GM23338 (cell line): ENCODE data around the gene MAVS. TPM values are rescaled to one million over a fixed set of nuclear protein-coding genes. Genes with fewer than 3 reads are reported as not detected.

Source experiments
- ATAC-seq: fragments of 200-7000 bp; cut with Tn5 transposase; 3 replicates; pipeline ENCODE4 v1.9.1; 2020
- DNase-seq: peaks from one replicate; pipeline ENCODE4 v3.0.0-alpha.2; 2015; ENCODE audit warnings: low spot score
- H2AFZ ChIP-seq: fragments of 200-600 bp; sonication (generic); 2 replicates; pipeline ENCODE4 v1.8.0; 2016; ENCODE audit warnings: antibody characterized with exemption, mild to moderate bottlenecking, moderate library complexity
- H3F3A ChIP-seq: fragments of 200-600 bp; sonication (generic); replicated peaks from 2 replicates; pipeline ENCODE4 v1.8.0; 2017; ENCODE audit warnings: antibody characterized with exemption, mixed run types, low read depth
- H3K27ac ChIP-seq: fragments of 200-600 bp; sonication (generic); 2 replicates; pipeline ENCODE4 v1.6.1; 2016; ENCODE audit warnings: low read depth
- H3K27me3 ChIP-seq: fragments of 200-600 bp; sonication (generic); 2 replicates; pipeline ENCODE4 v1.8.0; 2016; ENCODE audit warnings: mild to moderate bottlenecking, mixed run types, moderate library complexity; ENCODE audit not compliant: insufficient read depth
- H3K36me3 ChIP-seq: fragments of 200-600 bp; sonication (generic); 2 replicates; pipeline ENCODE4 v1.8.0; 2016; ENCODE audit warnings: mild to moderate bottlenecking; ENCODE audit not compliant: insufficient read depth
- H3K4me1 ChIP-seq: fragments of 200-600 bp; sonication (generic); 2 replicates; pipeline ENCODE4 v1.8.0; 2016; ENCODE audit warnings: mild to moderate bottlenecking, moderate library complexity; ENCODE audit not compliant: insufficient read depth
- H3K4me2 ChIP-seq: fragments of 200-600 bp; sonication (generic); 2 replicates; pipeline ENCODE4 v1.7.1; 2017; ENCODE audit warnings: mixed run types
- H3K4me3 ChIP-seq: fragments of 200-600 bp; sonication (generic); 2 replicates; pipeline ENCODE4 v1.6.1; 2016; ENCODE audit warnings: mixed run types
- H3K79me2 ChIP-seq: fragments of 200-600 bp; sonication (generic); replicated peaks from 2 replicates; pipeline ENCODE4 v1.8.0; 2017; ENCODE audit warnings: mild to moderate bottlenecking; ENCODE audit not compliant: insufficient read depth
- H3K9me2 ChIP-seq: fragments of 200-600 bp; sonication (generic); 2 replicates; pipeline ENCODE4 v1.8.0; 2017; ENCODE audit not compliant: insufficient read depth
- H4K20me1 ChIP-seq: fragments of 200-600 bp; sonication (generic); replicated peaks from 2 replicates; pipeline ENCODE4 v1.8.0; 2017; ENCODE audit warnings: mild to moderate bottlenecking; ENCODE audit not compliant: insufficient read depth
- H3K27ac Mint-ChIP-seq: 2 replicates; pipeline ENCODE4 v1.8.0; 2020; ENCODE audit warnings: inconsistent platforms, mild to moderate bottlenecking, moderate library complexity, mixed read lengths
- H3K27me3 Mint-ChIP-seq: 3 replicates; pipeline ENCODE4 v1.8.0; 2022; ENCODE audit warnings: low read depth, mild to moderate bottlenecking, moderate library complexity, mixed read lengths, inconsistent platforms; ENCODE audit not compliant: insufficient read depth, poor library complexity
- H3K36me3 Mint-ChIP-seq: 3 replicates; pipeline ENCODE4 v1.8.0; 2021; ENCODE audit warnings: low read depth, mild to moderate bottlenecking, inconsistent platforms, moderate library complexity, mixed read lengths
- H3K4me1 Mint-ChIP-seq: 3 replicates; pipeline ENCODE4 v1.8.0; 2020; ENCODE audit warnings: mild to moderate bottlenecking, inconsistent platforms, mixed read lengths
- H3K4me3 Mint-ChIP-seq: 3 replicates; pipeline ENCODE4 v1.8.0; 2021; ENCODE audit warnings: moderate library complexity, mild to moderate bottlenecking, inconsistent platforms, mixed read lengths
- H3K9me3 Mint-ChIP-seq: 3 replicates; pipeline ENCODE4 v1.8.0; 2020; ENCODE audit warnings: moderate library complexity, mild to moderate bottlenecking, inconsistent platforms, mixed read lengths
- CTCF ChIP-seq, 2 experiments: fragments of 200-600 bp in 1 of 2; sonication (generic) in 1 of 2; conservative IDR thresholded peaks; 2 replicates each; pipeline versions ENCODE4 v1.5.1 to v1.6.1; 2016 to 2017; ENCODE audit warnings: antibody characterized with exemption in 2 of 2, low read depth in 2 of 2, mild to moderate bottlenecking in 2 of 2, moderate library complexity in 1 of 2
- EZH2 ChIP-seq: fragments of 200-600 bp; sonication (generic); IDR thresholded peaks from one replicate; pipeline ENCODE4 v1.8.0; 2017; ENCODE audit warnings: antibody characterized with exemption, mild to moderate bottlenecking, low read depth; ENCODE audit not compliant: unreplicated experiment
- EZH2phosphoT487 ChIP-seq: fragments of 200-600 bp; sonication (generic); IDR thresholded peaks from one replicate; pipeline ENCODE4 v1.8.1; 2018; ENCODE audit warnings: antibody characterized with exemption; ENCODE audit not compliant: unreplicated experiment
- JUNB ChIP-seq: IDR thresholded peaks from one replicate; pipeline ENCODE4 v1.6.1; 2016; ENCODE audit warnings: antibody characterized with exemption; ENCODE audit not compliant: unreplicated experiment
- NANOG ChIP-seq: IDR thresholded peaks from 2 replicates; pipeline ENCODE4 v1.6.1; 2016; ENCODE audit warnings: antibody characterized with exemption, borderline replicate concordance
- STAT1 ChIP-seq: IDR thresholded peaks from one replicate; pipeline ENCODE4 v1.6.1; 2016; ENCODE audit warnings: antibody characterized with exemption; ENCODE audit not compliant: unreplicated experiment
- ZNF462 ChIP-seq: fragments of 250-450 bp; sonication (Bioruptor Pico); IDR thresholded peaks from 2 replicates; pipeline ENCODE4 v1.5.0; 2020; ENCODE audit warnings: mild to moderate bottlenecking, moderate library complexity
- polyA plus RNA-seq: library from polyadenylated mRNA; unstranded; fragments of >200 nt; fragmentation: Nextera tagmentation; extraction: Ambion mirVana; gene quantifications from 2 replicates; pipeline ENCODE4 v1.2.1, GENCODE V29; 2016
- total RNA-seq: library from RNA; depleted of rRNA; stranded (reverse); fragments of >200 nt; shearing (Covaris generic); gene quantifications from 2 replicates; pipeline ENCODE4 v1.2.3, GENCODE V29; 2014

The MAVS gene
- total and polyA plus RNA-seq, 2 experiments from 2014 or later, result 5.2 to 21.8 TPM

- H3F3A ChIP-seq, result peaks cover 26% of the 10 kb centered on the region; the same call in 1 of the 2 replicates
- no peaks in the 10 kb centered on the region for H3K9me2 ChIP-seq
- no peak overlapping the region for H3K27ac Mint-ChIP-seq
- peaks cover 10% of the 10 kb centered on the region for H3K27me3 Mint-ChIP-seq
- H3K27me3 ChIP-seq, result no peaks in the 10 kb centered on the region
- H2AFZ ChIP-seq, result no peak overlapping the region
- H3K4me2 ChIP-seq, result no peak overlapping the region
- no peaks in the 10 kb centered on the region for H3K9me3 Mint-ChIP-seq
- no peak for ATAC-seq
- peaks cover 98% of the 10 kb centered on the region for H3K79me2 ChIP-seq
- no peak overlapping the region for H3K4me3 ChIP-seq
- no peak for DNase-seq
- TF ChIP-seq NANOG, result no peak
- TF ChIP-seq EZH2phosphoT487, result no peak
- no peak for TF ChIP-seq STAT1
- TF ChIP-seq CTCF (conservative IDR thresholded peaks at IDR 0.05; ENCODE audit: low read depth in 2 of 2), result no peak
- no peak for TF ChIP-seq JUNB
- no peak for TF ChIP-seq EZH2
- no peak for TF ChIP-seq ZNF462 (CRISPR knock-in tag)
- H3K4me1 ChIP-seq, result no peaks in the 10 kb centered on the region; the same call in 1 of the 2 replicates
- peaks cover 73% of the 10 kb centered on the region for H3K36me3 ChIP-seq
- no peaks in the 10 kb centered on the region for H3K4me1 Mint-ChIP-seq
- no peak overlapping the region for H3K4me3 Mint-ChIP-seq
- H3K27ac ChIP-seq, result no peak overlapping the region; the same call in 1 of the 2 replicates
- peaks cover 89% of the 10 kb centered on the region for H4K20me1 ChIP-seq
- peaks cover 83% of the 10 kb centered on the region for H3K36me3 Mint-ChIP-seq
Measured at GRCh38 chr20:3910853-3911252, 64.2 kb downstream of the MAVS start.
